Stimulated activated CD4-positive, alpha-beta T cell treated with anti-CD3 and anti-CD28 coated beads, Interleukin-4, amount 100 ng/mL, for 24 hours (primary cell): ENCODE results near the gene ATP5PD.
"Not testable (repeated sequence)": the region's sequence is repeated elsewhere in the genome, so short reads cannot be mapped to it uniquely, and the experiment has no call there.

Experiments used
- DNase-seq: peaks from one replicate; pipeline ENCODE4 v3.0.0-alpha.2; 2020

The ATP5PD gene

DNA sequence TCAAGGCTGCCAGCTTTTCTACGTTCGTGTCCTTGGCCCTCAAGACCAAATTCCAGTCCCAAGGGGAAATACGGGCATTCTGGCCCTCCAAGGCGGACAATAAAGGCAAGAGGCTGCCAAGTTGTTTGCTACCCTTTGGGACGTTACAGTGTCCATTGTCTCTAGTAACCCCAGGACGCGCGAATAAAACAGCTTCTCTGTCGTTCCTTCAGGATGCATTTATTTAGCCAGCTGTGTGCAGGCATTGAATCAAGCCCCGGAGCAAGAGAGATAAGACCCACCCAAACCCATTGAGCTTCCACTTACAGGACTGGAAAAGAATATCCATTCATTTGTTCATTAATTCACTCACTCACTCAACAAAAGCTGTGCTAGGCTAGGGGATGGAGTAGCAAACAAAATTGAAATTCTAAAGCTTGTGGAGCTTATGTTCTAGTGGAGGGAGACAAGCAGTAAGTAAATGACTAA lies 33.6 kb downstream of the ATP5PD start:
- no peak for DNase-seq

DNA sequence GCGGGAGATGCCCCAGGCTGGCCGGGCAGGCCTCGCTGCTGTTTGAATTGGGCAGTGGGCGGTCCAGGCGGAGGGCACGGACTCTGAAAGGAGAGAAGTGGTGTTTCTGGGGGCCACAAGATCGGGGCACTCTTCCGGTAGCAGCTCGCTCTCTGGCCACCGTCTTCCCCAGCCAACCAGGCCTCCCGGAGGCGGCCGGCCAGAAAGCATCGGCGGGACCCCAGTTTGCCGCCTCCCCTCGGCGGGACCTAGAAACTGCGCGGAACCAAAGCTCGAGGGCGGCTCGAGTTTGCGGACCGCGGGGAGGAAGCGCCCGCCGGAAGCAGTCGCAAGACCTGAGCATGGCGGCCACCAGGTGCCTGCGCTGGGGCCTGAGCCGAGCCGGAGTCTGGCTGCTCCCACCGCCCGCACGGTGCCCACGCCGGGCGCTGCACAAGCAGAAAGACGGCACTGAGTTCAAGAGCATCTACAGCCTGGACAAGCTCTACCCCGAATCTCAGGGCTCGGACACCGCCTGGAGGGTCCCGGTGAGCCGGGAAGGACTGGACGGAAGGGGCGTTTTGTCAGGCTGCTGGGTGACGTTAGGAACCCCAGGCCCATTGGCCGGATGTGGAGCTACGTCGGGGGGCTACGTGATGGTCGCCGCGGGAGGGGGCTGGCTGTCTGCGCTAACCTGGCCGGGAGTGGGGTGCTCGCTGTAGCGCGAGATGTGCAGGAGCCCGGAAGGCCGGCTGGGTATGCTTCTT lies 34.2 kb downstream of the ATP5PD start, which contains the start of gene MRPL58:
TSS of gene MRPL58 (plus strand) at position 325 of the 746 bp plus-strand sequence. CDS start at position 342, 17 bp downstream.
- peak; percentile 83 for DNase-seq

DNA sequence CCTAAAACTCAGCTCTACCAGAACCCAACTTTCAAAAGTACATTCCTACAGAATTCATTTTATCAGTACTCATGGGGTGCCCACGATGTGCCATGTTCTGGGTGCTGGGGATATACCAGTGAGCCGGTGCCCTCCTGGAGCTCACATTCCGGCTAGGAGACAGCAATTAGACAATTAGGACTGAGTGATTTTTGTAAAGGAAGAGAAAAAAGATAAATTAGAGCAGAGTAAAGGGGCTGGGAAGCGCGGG lies 34.7 kb downstream of the ATP5PD start:
- no peak for DNase-seq

DNA sequence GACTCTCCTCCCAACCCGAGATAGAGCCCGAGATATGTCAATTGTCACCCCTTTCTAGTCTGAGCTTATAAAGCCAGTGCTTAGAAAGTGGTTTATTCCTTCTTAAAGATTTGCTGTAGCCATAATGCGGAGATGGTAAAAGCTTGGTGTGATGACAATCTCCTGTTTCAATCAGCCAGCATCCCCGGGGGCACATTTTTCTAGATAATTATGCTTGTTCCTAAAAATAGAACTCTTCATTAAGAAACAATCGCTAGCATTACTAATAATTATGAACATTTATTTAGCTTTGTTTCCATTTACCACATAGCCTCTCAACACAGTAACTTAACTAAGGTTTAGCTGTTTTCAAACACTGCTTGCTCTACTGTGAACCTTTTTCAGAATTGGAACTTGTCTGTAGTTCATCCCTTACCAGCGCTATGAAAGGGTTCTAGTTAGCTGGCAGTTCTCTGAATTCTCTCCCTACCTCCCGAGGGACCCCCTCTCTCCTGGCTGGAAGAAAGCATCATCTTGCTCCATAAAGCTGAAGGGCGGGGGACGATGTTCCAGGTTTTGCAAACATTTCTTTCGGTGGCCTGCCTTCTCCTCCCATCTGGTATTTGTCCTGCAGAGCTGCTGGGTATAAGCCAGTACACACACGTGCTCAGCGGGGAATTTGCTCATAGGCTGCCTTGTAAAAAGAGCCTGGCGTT lies 35.2 kb downstream of the ATP5PD start:
- no peak for DNase-seq

DNA sequence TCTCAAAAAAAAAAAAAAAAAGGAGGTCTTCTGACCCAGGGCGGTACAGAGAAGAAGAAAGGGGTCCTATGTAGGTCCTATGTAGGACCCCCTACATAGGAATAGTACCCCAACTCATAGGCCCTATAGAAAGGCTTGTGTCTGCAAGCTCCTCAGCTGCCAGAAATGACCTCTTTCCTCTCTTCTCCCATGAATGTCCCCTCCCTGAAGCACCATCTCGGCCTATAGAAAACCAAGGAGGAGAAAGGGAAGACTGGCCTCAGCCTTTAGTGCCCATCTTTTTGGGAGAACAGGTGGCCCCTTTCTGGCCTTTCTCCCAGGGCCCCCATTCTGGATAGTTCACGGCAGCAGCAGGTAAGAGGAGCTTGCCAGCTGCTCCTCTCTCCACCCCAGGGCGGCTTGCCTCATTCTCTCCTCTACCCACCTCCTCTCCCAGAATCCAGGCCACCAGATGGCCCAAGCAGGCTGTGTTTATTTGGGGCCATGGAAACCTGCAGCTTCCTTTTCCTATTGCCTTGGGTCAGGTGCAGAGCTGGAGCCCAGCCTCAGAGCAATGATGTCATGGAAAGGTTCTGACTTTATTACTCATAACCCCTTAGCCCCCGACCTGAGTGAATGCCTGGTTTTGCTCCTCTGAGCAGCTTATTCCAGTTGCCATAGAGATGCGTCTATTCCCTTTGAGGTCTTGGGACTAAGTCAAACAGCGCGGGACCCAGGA lies 35.9 kb downstream of the ATP5PD start:
- no peak for DNase-seq

DNA sequence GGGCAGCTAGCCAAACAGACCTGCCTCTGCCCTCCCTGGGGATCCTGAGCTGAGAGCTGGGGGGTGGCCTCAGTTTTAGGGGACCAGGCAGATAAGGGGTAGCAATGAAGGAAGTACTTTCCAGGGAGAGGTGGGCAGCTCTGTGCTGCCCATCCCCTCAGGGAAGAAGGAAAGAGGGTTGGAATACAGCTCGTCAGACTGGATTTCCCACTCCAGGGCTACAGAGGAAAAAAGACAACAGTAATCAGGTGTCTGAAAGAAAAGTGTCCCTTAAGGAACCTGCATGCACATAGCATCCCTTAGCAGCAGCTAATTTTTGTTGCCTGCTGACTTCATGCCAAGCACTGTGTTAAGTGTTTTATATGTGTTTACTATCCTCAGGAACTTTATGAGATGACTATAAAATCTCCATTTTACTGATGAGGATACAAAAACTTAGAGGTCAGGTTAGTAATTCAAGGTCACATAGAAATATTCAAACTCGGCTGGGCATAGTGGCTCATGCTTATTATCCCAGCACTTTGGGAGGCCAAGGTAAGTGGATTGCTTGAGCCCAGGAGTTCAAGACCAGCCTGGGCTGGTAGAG lies 37.5 kb downstream of the ATP5PD start:
- DNase-seq, result no peak

DNA sequence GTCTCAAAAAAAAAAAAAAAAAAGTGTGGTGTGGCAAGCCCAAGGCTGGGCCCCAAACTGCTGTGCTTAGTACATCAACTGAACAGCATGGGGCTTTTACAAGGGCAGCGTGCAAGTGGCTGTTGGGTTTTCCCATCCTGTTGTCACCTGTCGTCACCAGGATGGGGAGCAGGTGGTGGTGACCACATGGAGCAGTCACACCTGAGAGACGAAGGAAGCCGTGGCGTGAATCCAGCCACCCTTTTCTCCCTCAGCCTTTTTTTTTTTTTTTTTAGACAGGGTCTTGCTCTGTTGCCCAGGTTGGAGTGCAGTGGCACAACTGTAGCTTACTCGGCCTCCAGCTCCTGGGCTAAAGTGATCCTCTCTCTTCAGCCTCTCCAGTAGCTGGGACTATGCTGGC lies 38.4 kb downstream of the ATP5PD start:
- DNase-seq, result no peak

GRCh38 chr17:75006653-75007052 lies 40.1 kb downstream of the ATP5PD start:
- no peak for DNase-seq

DNA sequence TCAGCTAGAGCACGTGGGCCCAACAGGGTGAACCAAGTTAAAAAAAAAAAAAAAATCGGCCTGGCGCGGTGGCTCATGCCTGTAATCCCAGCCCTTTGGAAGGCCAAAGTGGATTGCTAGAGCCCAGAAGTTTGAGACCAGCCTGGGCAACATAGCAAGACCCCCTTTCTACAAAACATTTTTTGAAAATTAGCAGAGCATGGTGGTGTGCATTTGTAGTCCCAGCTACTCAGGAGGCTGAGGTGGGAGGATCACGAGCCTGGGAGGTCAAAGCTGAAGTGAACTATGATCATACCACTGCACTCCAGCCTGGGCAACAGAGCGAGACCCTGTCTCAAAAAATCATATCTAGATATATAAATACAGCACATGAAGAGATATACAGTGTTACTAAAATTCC lies 40.7 kb downstream of the ATP5PD start:
- DNase-seq, result not testable (repeated sequence)

DNA sequence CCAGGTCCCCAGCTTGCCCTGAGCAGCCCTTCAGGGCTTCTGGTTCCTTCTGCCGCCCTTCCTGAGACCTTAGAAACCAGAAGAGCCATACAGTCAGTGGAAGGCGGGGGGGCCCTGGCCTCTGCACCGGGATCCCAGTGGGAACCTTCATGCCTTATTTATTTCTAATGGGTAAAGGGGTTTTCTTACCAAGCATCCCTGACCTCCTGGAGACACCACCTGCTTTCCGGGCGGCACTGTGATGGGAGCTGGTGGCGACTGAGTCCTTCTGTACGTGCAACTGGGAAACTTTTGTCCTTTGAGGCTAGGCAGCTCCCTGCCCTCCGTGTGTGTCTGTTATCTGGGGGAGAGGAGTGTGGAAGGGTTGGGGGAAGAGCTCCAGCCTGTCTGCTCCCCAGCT lies 41.5 kb downstream of the ATP5PD start:
- DNase-seq, result no peak

- no peak for DNase-seq
These were observed 42.4 kb downstream of the ATP5PD start for GRCh38 chr17:75004371-75004770.

DNA sequence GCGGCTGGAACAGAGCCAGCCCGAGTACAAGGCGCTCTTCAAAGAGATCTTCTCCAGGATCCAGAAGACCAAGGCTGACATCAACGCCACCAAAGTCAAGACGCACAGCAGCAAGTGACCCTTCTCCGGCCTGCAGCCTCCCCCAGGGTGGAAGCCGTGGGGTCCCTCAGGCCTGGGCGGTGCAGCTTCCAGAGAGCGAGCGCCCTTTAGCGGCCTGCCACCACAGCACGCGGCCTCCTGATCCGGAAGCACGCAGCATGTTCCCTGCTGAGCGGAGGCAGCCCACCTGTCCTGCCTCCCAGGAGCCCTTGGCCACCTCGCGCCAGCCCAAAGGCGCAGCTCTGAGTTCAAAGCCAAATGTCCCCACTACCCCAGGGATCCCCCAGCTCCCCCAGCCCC lies 42.8 kb downstream of the ATP5PD start:
- DNase-seq, result no peak

DNA sequence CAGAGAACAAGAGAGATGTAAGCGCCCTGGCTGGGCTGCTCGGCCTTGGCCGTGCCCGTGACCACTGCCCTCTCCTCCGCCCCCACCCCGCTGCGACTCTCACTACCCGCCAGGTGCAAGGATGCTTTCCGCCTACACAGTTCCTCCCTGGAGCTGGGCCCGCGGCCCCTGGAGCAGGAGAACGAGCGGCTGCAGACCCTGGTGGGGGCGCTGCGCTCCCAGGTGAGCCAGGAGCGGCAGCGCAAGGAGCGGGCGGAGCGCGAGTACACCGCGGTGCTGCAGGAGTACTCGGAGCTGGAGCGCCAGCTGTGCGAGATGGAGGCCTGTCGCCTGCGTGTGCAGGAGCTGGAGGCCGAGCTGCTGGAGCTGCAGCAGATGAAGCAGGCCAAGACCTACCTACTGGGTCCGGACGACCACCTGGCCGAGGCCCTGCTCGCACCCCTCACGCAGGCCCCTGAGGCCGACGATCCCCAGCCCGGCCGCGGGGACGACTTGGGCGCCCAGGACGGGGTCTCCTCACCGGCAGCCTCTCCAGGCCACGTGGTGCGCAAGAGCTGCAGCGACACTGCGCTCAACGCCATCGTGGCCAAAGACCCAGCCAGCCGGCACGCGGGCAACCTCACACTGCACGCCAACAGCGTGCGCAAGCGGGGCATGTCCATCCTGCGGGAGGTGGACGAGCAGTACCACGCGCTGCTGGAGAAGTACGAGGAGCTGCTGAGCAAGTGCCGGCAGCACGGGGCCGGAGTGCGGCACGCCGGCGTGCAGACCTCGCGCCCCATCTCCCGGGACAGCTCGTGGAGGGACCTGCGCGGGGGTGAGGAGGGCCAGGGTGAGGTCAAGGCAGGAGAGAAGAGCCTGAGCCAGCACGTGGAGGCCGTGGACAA lies 43.5 kb downstream of the ATP5PD start:
- no peak for DNase-seq

- DNase-seq, result no peak
These were observed 44.6 kb downstream of the ATP5PD start for GRCh38 chr17:75001915-75002843.

GRCh38 chr17:74999523-74999922 lies 47.2 kb downstream of the ATP5PD start:
- no peak for DNase-seq

DNA sequence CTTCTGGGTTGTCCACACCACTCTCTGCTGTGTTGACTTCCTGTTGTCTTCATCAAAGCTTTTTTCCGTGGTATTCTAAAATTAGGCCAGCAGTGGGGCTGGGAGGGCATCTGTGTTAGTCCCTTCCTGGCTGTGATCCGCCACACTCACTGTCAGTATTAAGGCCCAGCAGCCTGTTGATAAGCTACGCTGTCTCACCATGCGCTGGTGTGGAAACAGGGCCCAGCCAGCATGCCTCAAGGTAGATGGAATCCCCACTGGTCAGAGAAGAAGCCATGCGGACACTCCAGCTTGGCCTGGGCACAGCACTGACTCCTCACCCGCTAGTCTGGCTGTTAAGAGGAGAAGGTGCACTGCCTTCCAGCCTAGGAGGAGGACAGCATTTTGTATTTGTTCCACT lies 48.0 kb downstream of the ATP5PD start:
- no peak for DNase-seq

DNA sequence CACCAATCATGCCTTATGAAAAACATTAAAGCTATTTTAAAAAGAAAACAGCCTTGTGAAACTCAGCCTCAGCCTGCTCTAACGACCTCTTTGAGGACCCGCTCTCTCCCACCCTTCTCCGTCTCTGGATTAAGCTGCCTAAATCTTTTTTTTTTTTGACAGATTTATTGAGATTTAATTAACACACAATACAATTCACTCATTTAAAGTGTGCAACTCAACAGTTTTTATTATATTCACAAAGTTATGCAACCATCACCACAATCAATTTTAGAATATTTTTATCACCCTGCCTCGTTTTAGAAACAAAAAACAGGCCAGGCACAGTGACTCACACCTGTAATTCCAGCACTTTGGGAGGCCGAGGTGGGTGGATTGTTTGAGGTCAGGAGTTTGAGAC lies 50.9 kb downstream of the ATP5PD start:
- no peak for DNase-seq

DNA sequence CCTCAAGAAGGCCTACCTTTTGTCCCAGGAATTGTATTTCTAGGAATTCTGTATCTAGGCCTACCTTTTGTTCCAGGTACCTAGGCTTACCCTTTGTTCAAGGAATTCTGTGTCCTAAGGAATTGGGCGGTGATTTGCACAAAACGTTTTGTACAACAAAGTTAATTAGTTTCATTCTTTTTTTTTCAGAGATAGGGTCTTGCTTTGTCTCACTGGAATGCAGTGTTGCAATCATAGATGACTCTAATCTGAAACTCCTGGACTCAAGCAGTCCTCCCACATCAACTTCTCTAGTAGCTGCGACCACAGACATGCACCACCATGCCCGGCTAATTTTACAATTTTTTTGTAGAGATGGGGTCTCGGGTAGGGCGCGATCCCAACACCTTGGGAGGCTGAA lies 52.3 kb downstream of the ATP5PD start:
- DNase-seq, result no peak

GRCh38 chr17:74992223-74992622 lies 54.5 kb downstream of the ATP5PD start:
- no peak for DNase-seq

DNA sequence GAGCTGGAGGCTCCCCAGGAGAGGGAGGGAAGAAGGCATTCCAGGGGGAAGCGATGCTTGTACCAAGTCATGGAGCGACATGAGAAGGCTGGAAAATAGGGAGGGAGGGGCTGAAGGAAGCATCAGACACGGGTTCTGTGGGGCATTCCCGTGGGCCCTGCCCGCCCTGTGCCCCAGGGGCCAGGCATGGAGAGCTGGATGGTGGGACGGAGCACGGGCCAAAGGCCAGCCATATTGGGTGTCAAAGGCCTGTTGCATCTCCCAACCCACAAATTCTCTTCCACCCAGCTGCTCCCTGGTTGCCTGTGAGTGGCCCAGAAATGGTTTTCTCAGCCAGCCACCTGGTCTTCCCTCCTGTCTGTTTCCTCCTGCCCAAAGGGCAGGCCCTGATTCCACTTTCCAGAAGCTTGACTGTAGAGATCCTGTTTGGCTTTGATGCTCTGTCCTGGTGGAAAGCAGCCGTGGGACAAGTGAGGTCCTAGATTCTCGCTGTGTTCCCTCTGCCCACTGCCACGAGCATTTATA lies 56.1 kb downstream of the ATP5PD start:
- DNase-seq, result no peak
